Globus pallidus (tissue), 1 donor: ENCODE results near the gene LRG1.
"Not testable (repeated sequence)": the region's sequence is repeated elsewhere in the genome, so short reads cannot be mapped to it uniquely, and the experiment has no call there.

ENCODE experiments used
- DNase-seq: peaks from one replicate; pipeline ENCODE4 v3.0.0-alpha.2; 2015; ENCODE audit warnings: low spot score

LRG1 gene

GRCh38 chr19:4575267-4576015, 35.6 kb upstream of the LRG1 start:
- DNase-seq = no peak

- DNase-seq = no peak
Observed at GRCh38 chr19:4573682-4574081, 33.8 kb upstream of the LRG1 start.

GRCh38 chr19:4571305-4571917, 31.6 kb upstream of the LRG1 start:
- DNase-seq = no peak

- DNase-seq = no peak
Observed at GRCh38 chr19:4570916-4571304, 31.1 kb upstream of the LRG1 start.

- DNase-seq = no peak
Observed at GRCh38 chr19:4570402-4570801, 30.6 kb upstream of the LRG1 start.

GRCh38 chr19:4568886-4569285, 29.1 kb upstream of the LRG1 start:
- no peak for DNase-seq

GRCh38 chr19:4567584-4568071, 27.8 kb upstream of the LRG1 start:
- no peak for DNase-seq

- DNase-seq = no peak
Observed at GRCh38 chr19:4566402-4567051, 26.7 kb upstream of the LRG1 start.

- not testable (repeated sequence) for DNase-seq
Observed at GRCh38 chr19:4563562-4563961, 23.7 kb upstream of the LRG1 start.

GRCh38 chr19:4562085-4562484, 22.2 kb upstream of the LRG1 start:
- not testable (repeated sequence) for DNase-seq

GRCh38 chr19:4559569-4559968, 19.7 kb upstream of the LRG1 start, which contains the start of gene SEMA6B:
TSS of gene SEMA6B (minus strand) at chr19:4559684. CDS start at chr19:4558457, 1,227 bp downstream.
- DNase-seq = peak; percentile 29

GRCh38 chr19:4557971-4558941, 18.4 kb upstream of the LRG1 start:
- no peak for DNase-seq

GRCh38 chr19:4557144-4557970, 17.5 kb upstream of the LRG1 start:
- no peak for DNase-seq

GRCh38 chr19:4556597-4557127, 16.8 kb upstream of the LRG1 start:
- no peak for DNase-seq

GRCh38 chr19:4555657-4556561, 16.1 kb upstream of the LRG1 start:
- DNase-seq = no peak

GRCh38 chr19:4554717-4555116, 14.9 kb upstream of the LRG1 start:
- no peak for DNase-seq

- no peak for DNase-seq
Observed at GRCh38 chr19:4553775-4554174, 13.9 kb upstream of the LRG1 start.

- no peak for DNase-seq
Observed at GRCh38 chr19:4553092-4553695, 13.4 kb upstream of the LRG1 start.

GRCh38 chr19:4552525-4552819, 12.6 kb upstream of the LRG1 start:
- no peak for DNase-seq
